22Rv1 (cell line): ENCODE data around the gene STKLD1.

Source experiments
- H3K27ac ChIP-seq: fragments of 450-650 bp; 2 replicates; pipeline ENCODE4 v1.5.1; 2017
- ZFX ChIP-seq: fragments of 450-650 bp; IDR thresholded peaks from 2 replicates; pipeline ENCODE4 v1.6.1; 2017; ENCODE audit warnings: antibody characterized with exemption, borderline replicate concordance
- TF ChIP-seq, protein P1 (sequence below): fragments of 450-650 bp; IDR thresholded peaks from 2 replicates; pipeline ENCODE4 v1.5.1; 2017; ENCODE audit warnings: mild to moderate bottlenecking

The STKLD1 gene

DNA sequence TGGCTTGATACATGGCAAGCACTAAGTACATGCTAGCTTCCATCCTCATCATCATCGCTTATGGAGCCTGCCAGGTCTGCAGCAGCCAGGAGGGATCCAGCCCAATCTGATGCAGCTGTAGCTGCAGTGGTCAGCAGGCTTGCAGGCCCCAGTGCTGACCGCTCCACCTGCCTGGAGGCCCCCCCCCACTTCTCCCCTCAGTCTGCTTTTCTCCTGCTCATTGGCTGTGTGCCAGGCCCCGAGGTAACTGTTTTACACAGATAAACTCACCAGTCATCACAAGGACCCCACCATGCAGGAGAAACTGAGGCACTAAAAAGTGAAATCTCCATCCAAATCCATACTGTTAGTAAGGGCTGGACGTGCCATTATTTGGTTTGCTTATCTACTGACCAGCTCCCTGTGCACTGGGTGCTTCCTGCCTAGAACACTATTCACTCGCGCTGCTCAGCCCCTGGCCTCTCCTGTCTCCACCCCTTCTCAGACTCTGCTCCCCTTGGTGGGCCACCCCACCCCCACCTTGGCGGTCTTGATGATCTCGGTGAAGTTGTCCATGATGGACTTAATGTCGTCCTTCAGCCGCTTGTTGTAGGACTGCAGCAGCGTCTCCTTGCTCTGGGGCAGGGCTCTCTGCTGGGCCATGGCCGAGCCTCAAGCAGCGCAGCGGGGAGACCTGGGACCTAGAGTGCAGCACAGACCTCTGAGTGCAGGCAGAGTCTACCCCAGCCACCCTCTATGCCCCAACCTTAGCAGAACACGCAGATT lies 30.0 kb upstream of the STKLD1 start:
- peak overlapping the region; percentile 92 for H3K27ac ChIP-seq
- no peak for TF ChIP-seq ZFX
- TF ChIP-seq, protein P1, sequence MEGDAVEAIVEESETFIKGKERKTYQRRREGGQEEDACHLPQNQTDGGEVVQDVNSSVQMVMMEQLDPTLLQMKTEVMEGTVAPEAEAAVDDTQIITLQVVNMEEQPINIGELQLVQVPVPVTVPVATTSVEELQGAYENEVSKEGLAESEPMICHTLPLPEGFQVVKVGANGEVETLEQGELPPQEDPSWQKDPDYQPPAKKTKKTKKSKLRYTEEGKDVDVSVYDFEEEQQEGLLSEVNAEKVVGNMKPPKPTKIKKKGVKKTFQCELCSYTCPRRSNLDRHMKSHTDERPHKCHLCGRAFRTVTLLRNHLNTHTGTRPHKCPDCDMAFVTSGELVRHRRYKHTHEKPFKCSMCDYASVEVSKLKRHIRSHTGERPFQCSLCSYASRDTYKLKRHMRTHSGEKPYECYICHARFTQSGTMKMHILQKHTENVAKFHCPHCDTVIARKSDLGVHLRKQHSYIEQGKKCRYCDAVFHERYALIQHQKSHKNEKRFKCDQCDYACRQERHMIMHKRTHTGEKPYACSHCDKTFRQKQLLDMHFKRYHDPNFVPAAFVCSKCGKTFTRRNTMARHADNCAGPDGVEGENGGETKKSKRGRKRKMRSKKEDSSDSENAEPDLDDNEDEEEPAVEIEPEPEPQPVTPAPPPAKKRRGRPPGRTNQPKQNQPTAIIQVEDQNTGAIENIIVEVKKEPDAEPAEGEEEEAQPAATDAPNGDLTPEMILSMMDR: no peak

DNA sequence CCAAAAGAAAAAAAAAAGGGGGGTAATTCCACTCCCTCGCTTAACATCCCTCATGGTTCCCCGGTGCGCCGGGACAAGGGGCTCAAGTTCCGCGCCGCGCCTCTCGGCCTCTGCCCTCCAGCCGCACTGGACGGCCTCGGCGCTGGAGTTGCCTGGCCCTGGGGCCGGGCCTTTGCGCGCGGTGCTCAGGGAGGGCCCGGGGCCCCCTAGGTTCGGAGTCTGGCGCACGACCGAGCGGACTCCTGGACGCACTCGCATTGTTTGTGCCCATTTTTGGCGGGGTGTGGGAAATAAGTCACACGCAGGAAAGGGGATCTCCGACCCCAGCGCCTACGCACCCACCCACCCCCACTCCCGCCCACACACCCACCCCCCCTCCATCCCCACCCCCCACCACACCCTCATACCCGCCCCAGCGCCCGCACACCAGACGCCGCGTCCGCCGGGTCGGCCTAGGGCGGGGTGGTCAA lies 28.6 kb upstream of the STKLD1 start:
- TF ChIP-seq, protein P1: no peak
- no peak for TF ChIP-seq ZFX
- H3K27ac ChIP-seq: peak overlapping the region; percentile 92

DNA sequence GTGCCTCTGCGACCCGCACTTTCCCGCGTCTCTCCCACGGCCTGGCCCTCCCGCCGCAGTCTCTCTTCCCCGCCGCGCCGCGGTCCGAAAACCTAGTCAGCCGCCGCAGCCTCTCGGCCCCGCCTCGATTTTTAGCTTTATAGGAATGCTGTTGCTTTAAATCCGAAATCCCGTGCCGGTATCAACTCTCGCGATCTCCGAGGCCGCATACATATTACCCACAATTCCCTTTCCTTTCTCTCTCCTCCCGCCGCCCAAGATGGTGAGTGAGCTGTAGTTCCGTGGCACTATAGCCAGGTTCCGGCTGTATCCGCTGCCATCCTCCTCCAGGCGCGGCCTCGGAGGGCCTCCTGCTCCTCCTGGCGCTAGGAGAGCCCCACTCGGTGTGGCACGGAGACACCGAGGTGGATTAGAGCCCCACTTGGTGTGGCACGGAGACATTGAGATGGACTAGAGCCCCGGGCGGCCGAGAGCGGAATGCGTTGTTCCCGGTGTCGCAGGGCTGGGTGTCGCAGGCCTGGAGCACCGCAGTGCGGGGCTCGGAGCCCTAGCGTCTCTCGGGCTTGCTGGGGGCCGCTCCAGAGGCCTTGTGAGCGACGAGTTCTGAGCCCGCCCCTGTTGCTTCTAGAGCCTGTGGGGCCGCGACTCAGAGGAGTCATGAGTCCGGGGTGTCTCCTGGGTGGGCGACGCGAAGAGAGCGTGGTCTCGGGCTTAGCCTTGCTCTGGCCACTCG lies 28.0 kb upstream of the STKLD1 start, which contains the start of the genes MED22 and RPL7A:
Gene MED22 (minus strand): TSS at position 147 of the 733 bp plus-strand sequence. CDS start 1,469 bp downstream, outside the sequence.
Gene RPL7A (plus strand): TSS at position 234 of the 733 bp plus-strand sequence. CDS start 26 bp downstream, at position 260.
- peak within 1 kb of the TSS; percentile 92 for H3K27ac ChIP-seq
- no peak for TF ChIP-seq ZFX
- TF ChIP-seq, protein P1: no peak

DNA sequence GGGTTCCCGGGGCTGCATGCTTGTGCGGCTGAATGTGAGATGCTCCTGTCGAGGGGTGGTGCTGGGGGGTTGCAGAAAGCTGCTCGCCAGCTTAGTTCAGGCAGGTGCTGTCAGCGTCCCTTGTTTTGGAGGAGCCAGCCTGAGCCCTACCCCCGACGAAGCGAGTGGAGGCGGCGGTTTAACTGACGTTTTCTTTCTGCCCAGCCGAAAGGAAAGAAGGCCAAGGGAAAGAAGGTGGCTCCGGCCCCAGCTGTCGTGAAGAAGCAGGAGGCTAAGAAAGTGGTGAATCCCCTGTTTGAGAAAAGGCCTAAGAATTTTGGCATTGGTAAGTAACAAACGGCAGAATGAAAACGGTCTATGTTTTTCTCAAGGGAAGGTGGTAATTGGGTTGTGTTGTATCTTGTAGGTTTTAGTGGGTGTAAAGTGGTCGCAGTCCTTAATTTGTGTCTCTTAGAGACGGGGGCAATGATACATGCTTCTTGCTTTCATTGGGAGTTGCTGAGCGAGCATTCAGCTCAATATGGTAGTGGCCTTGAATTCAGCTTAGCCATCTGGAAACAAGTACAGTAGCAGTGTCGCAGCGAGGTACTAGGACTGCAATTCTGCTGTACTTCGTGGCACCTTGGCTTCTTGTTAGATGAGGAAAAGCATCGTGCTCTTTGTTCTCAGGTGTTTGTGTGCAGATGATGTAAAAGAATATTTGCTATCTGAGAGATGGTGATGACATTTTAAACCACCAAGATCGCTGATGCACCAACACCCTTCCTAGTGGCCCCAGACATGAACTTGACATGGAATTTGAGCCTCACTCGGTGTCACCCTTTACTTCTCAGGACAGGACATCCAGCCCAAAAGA lies 27.2 kb upstream of the STKLD1 start:
- peak overlapping the region; percentile 92 for H3K27ac ChIP-seq
- no peak for TF ChIP-seq ZFX
- TF ChIP-seq, protein P1: no peak

DNA sequence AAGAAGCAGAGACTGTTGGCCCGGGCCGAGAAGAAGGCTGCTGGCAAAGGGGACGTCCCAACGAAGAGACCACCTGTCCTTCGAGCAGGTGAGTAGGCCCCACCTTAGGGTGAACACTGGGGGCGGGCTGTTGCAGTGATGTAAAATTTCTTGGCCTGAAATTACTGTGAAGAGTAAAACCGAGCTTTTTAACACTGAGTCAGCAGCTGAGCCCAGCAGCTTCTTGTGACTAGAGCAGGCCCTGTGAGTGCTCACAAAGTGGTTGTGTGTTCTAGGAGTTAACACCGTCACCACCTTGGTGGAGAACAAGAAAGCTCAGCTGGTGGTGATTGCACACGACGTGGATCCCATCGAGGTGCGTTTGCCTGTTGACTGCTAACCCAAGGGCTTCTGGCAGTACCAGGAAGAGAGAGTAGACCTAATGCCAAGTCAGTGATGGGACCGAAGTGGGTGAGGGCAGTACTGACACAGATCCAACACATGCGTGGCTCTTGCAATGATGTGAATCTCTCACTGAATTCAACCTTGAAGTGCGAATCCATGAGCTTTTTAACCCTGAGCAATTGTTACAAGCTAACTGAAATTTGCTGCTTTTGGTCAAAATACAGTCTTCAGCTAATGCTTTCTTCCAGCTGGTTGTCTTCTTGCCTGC lies 26.1 kb upstream of the STKLD1 start:
- TF ChIP-seq, protein P1: no peak
- no peak for TF ChIP-seq ZFX
- H3K27ac ChIP-seq: peak overlapping the region; percentile 92

DNA sequence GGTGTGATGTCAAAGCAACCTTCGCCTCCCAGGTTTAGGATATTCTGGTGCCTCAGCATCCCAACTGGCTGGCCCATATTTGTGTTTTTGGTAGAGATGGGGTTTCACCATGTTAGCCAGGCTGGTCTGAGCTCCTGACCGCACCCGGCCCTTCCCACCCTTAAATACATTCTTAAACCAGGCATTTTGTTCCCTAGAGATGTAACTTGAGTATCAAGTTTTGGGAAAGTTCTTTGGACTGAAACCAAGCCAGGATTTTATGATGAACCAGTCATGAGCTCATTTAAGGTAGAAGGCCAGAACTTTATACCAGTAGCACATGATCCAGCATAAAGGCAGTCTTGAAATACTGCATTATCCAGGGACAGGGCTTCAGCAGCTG lies 24.6 kb upstream of the STKLD1 start:
- peak overlapping the region; percentile 92 for H3K27ac ChIP-seq
- no peak for TF ChIP-seq ZFX
- TF ChIP-seq, protein P1: no peak
